ENCODE measurements around the gene ACSF3.
"Not testable (repeated sequence)": the region's sequence is repeated elsewhere in the genome, so short reads cannot be mapped to it uniquely, and the experiment has no call there.

ACSF3 gene

GRCh38 chr16:89183463-89183862 lies 89.8 kb downstream of the ACSF3 start:
- Histone ChIP-seq H2AFZ (ENCODE audit: low read depth, low read length) (no peak overlapping the region), H3K27me3 (ENCODE audit: insufficient read depth, low read length) (peaks cover 6% of the 10 kb centered on the region), H3K4me1 (ENCODE audit: insufficient read depth, low read length) (no peaks in the 10 kb centered on the region), H3K9me3 (ENCODE audit: low read length) (peaks cover 2% of the 10 kb centered on the region), H3K36me3 (ENCODE audit: insufficient read depth, low read length) (no peaks in the 10 kb centered on the region), H3K4me3 (ENCODE audit: low read length) (no peak overlapping the region)

- peaks cover 2% of the 10 kb centered on the region for H3K9me3 ChIP-seq (ENCODE audit: low read length)
- no peaks in the 10 kb centered on the region for H3K36me3 ChIP-seq (ENCODE audit: insufficient read depth, low read length)
- no peaks in the 10 kb centered on the region for H3K4me1 ChIP-seq (ENCODE audit: insufficient read depth, low read length)
- no peak overlapping the region for H2AFZ ChIP-seq (ENCODE audit: low read depth, low read length)
- H3K27me3 ChIP-seq (ENCODE audit: insufficient read depth, low read length) = peaks cover 1% of the 10 kb centered on the region
- H3K4me3 ChIP-seq (ENCODE audit: low read length) = no peak overlapping the region
Measured at GRCh38 chr16:89183975-89184676, 90.5 kb downstream of the ACSF3 start.

GRCh38 chr16:89184677-89184932 lies 91.0 kb downstream of the ACSF3 start:
- Histone ChIP-seq H3K4me3 (ENCODE audit: low read length) (no peak overlapping the region), H3K4me1 (ENCODE audit: insufficient read depth, low read length) (no peaks in the 10 kb centered on the region), H3K36me3 (ENCODE audit: insufficient read depth, low read length) (no peaks in the 10 kb centered on the region), H2AFZ (ENCODE audit: low read depth, low read length) (no peak overlapping the region), H3K27me3 (ENCODE audit: insufficient read depth, low read length) (peaks cover 2% of the 10 kb centered on the region), H3K9me3 (ENCODE audit: low read length) (peaks cover 2% of the 10 kb centered on the region)

- no peaks in the 10 kb centered on the region for H3K36me3 ChIP-seq (ENCODE audit: insufficient read depth, low read length)
- H3K9me3 ChIP-seq (ENCODE audit: low read length) = peaks cover 2% of the 10 kb centered on the region
- no peak overlapping the region for H2AFZ ChIP-seq (ENCODE audit: low read depth, low read length)
- H3K27me3 ChIP-seq (ENCODE audit: insufficient read depth, low read length) = peaks cover 2% of the 10 kb centered on the region
- no peaks in the 10 kb centered on the region for H3K4me1 ChIP-seq (ENCODE audit: insufficient read depth, low read length)
- no peak overlapping the region for H3K4me3 ChIP-seq (ENCODE audit: low read length)
Measured at GRCh38 chr16:89184933-89185794, 91.5 kb downstream of the ACSF3 start.

- H2AFZ ChIP-seq (ENCODE audit: low read depth, low read length); H3K36me3 ChIP-seq (ENCODE audit: insufficient read depth, low read length); H3K4me3 ChIP-seq (ENCODE audit: low read length); H3K9me3 ChIP-seq (ENCODE audit: low read length); H3K27me3 ChIP-seq (ENCODE audit: insufficient read depth, low read length); H3K4me1 ChIP-seq (ENCODE audit: insufficient read depth, low read length): not testable (repeated sequence)
Measured at GRCh38 chr16:89185887-89186592, 92.4 kb downstream of the ACSF3 start.

- H2AFZ ChIP-seq (ENCODE audit: low read depth, low read length); H3K4me3 ChIP-seq (ENCODE audit: low read length); H3K9me3 ChIP-seq (ENCODE audit: low read length); H3K4me1 ChIP-seq (ENCODE audit: insufficient read depth, low read length); H3K36me3 ChIP-seq (ENCODE audit: insufficient read depth, low read length): not testable (repeated sequence)
- H3K27me3 ChIP-seq (ENCODE audit: insufficient read depth, low read length) = peaks cover 15% of the 10 kb centered on the region
Measured at GRCh38 chr16:89186593-89187031, 93.0 kb downstream of the ACSF3 start.

- no peak overlapping the region for H3K4me3 ChIP-seq (ENCODE audit: low read length)
- H3K4me1 ChIP-seq (ENCODE audit: insufficient read depth, low read length) = peaks cover 8% of the 10 kb centered on the region
- H3K27me3 ChIP-seq (ENCODE audit: insufficient read depth, low read length) = peaks cover 15% of the 10 kb centered on the region
- peaks cover 2% of the 10 kb centered on the region for H3K9me3 ChIP-seq (ENCODE audit: low read length)
- no peaks in the 10 kb centered on the region for H3K36me3 ChIP-seq (ENCODE audit: insufficient read depth, low read length)
- H2AFZ ChIP-seq (ENCODE audit: low read depth, low read length) = no peak overlapping the region
Measured at GRCh38 chr16:89187032-89187769, 93.5 kb downstream of the ACSF3 start.

- Histone ChIP-seq H2AFZ (ENCODE audit: low read depth, low read length) (no peak overlapping the region), H3K36me3 (ENCODE audit: insufficient read depth, low read length) (no peaks in the 10 kb centered on the region), H3K4me1 (ENCODE audit: insufficient read depth, low read length) (peaks cover 8% of the 10 kb centered on the region), H3K27me3 (ENCODE audit: insufficient read depth, low read length) (peaks cover 15% of the 10 kb centered on the region), H3K4me3 (ENCODE audit: low read length) (no peak overlapping the region), H3K9me3 (ENCODE audit: low read length) (peaks cover 2% of the 10 kb centered on the region)
Measured at GRCh38 chr16:89187770-89188392, 94.2 kb downstream of the ACSF3 start.

GRCh38 chr16:89188471-89189357 lies 95.1 kb downstream of the ACSF3 start:
- H3K27me3 ChIP-seq (ENCODE audit: insufficient read depth, low read length) = peaks cover 15% of the 10 kb centered on the region
- H3K36me3 ChIP-seq (ENCODE audit: insufficient read depth, low read length); H3K9me3 ChIP-seq (ENCODE audit: low read length); H3K4me3 ChIP-seq (ENCODE audit: low read length); H2AFZ ChIP-seq (ENCODE audit: low read depth, low read length); H3K4me1 ChIP-seq (ENCODE audit: insufficient read depth, low read length): not testable (repeated sequence)

GRCh38 chr16:89189358-89190025 lies 95.8 kb downstream of the ACSF3 start:
- no peak overlapping the region for H3K4me3 ChIP-seq (ENCODE audit: low read length)
- no peaks in the 10 kb centered on the region for H3K9me3 ChIP-seq (ENCODE audit: low read length)
- H3K4me1 ChIP-seq (ENCODE audit: insufficient read depth, low read length) = peaks cover 8% of the 10 kb centered on the region
- H2AFZ ChIP-seq (ENCODE audit: low read depth, low read length) = no peak overlapping the region
- H3K27me3 ChIP-seq (ENCODE audit: insufficient read depth, low read length) = peaks cover 17% of the 10 kb centered on the region
- H3K36me3 ChIP-seq (ENCODE audit: insufficient read depth, low read length) = no peaks in the 10 kb centered on the region

- H3K4me1 ChIP-seq (ENCODE audit: insufficient read depth, low read length) = peaks cover 8% of the 10 kb centered on the region
- peaks cover 17% of the 10 kb centered on the region for H3K27me3 ChIP-seq (ENCODE audit: insufficient read depth, low read length)
- H2AFZ ChIP-seq (ENCODE audit: low read depth, low read length) = no peak overlapping the region
- no peak overlapping the region for H3K4me3 ChIP-seq (ENCODE audit: low read length)
- H3K36me3 ChIP-seq (ENCODE audit: insufficient read depth, low read length) = no peaks in the 10 kb centered on the region
- no peaks in the 10 kb centered on the region for H3K9me3 ChIP-seq (ENCODE audit: low read length)
Measured at GRCh38 chr16:89190150-89190958, 96.7 kb downstream of the ACSF3 start.

Measured in neuron (in vitro differentiated cells).